ENCODE results near the gene LUM. TPM values are rescaled to one million over a fixed set of nuclear protein-coding genes. Genes with fewer than 3 reads are reported as not detected.
A peak's percentile ranks its signal among the peaks of the same experiment; 100 is the strongest.

Gene LUM
- polyA plus RNA-seq, 1 of the 3 experiments (the other 2 are of a cell fraction): 30.6 TPM

- no peak for TF ChIP-seq IRF3 (IDR thresholded peaks at IDR 0.05; ENCODE audit: low read depth, low read length)
- peak; percentile 70 for TF ChIP-seq TCF12 (IDR thresholded peaks at IDR 0.05)
- peak; percentile 37; the same call in 1 of the 2 replicates for TF ChIP-seq FOXJ3 (CRISPR knock-in tag; IDR thresholded peaks at IDR 0.05)
- TF ChIP-seq SMC3 (IDR thresholded peaks at IDR 0.05; ENCODE audit: low read depth, low read length): no peak
- TF ChIP-seq ZBTB33 (IDR thresholded peaks at IDR 0.05; ENCODE audit: borderline replicate concordance, low read depth): no peak
- no peak for TF ChIP-seq RXRA (IDR thresholded peaks at IDR 0.05; ENCODE audit: borderline replicate concordance, low read depth)
- no peak for TF ChIP-seq JUND (IDR thresholded peaks at IDR 0.05)
- TF ChIP-seq FOSL2 (IDR thresholded peaks at IDR 0.05; ENCODE audit: borderline replicate concordance, low read depth): no peak
- no peak for TF ChIP-seq ELF1 (IDR thresholded peaks at IDR 0.05)
- TF ChIP-seq FOXM1 (IDR thresholded peaks at IDR 0.05; ENCODE audit: low read depth): no peak
- no peak for TF ChIP-seq CTCF (IDR thresholded peaks at IDR 0.05)
- TF ChIP-seq YY1 (IDR thresholded peaks at IDR 0.05; ENCODE audit: low read depth): no peak
- no peak for TF ChIP-seq NFIC (IDR thresholded peaks at IDR 0.05; ENCODE audit: borderline replicate concordance)
- peak; percentile 73 for TF ChIP-seq CHD2 (IDR thresholded peaks at IDR 0.05; ENCODE audit: low read length, partially characterized antibody)
- no peak for TF ChIP-seq EZH2phosphoT487 (IDR thresholded peaks at IDR 0.05; ENCODE audit: borderline replicate concordance, low read depth)
- no peak for TF ChIP-seq TEAD4 (IDR thresholded peaks at IDR 0.05; ENCODE audit: borderline replicate concordance, insufficient read depth)
- 0 out of 2 replicates have a peak, but pooled peaks have one; percentile 29 for TF ChIP-seq POLR2AphosphoS5 (IDR thresholded peaks at IDR 0.05; ENCODE audit: low read depth, low read length)
- peak; percentile 62 for TF ChIP-seq GATA2 (CRISPR knock-in tag; IDR thresholded peaks at IDR 0.05)
- TF ChIP-seq NRF1 (IDR thresholded peaks at IDR 0.05; ENCODE audit: low read depth, low read length): no peak
- no peak for TF ChIP-seq SIN3A (IDR thresholded peaks at IDR 0.05; ENCODE audit: borderline replicate concordance, low read depth, low read length)
- peak in 1 of 2 experiments; percentile 88; a peak in 2 of 4 replicates for TF ChIP-seq EP300 (IDR thresholded peaks at IDR 0.05; ENCODE audit: borderline replicate concordance in 1 of 2, low read depth in 1 of 2, low read length in 1 of 2)
- peak; percentile 75; the same call in 1 of the 2 replicates for TF ChIP-seq RCOR1 (IDR thresholded peaks at IDR 0.05; ENCODE audit: low read length)
- TF ChIP-seq MEF2A (IDR thresholded peaks at IDR 0.05; ENCODE audit: borderline replicate concordance, low read depth): no peak
- no peak for TF ChIP-seq MAX (IDR thresholded peaks at IDR 0.05; ENCODE audit: low read depth)
- no peak for TF ChIP-seq RFX5 (IDR thresholded peaks at IDR 0.05; ENCODE audit: low read length)
Measured at GRCh38 chr12:91139286-91139685, 28.0 kb upstream of the LUM start (continued).
